Right ventricle myocardium superior (tissue), 1 donor: ENCODE measurements around the gene VDR. TPM values are rescaled to one million over a fixed set of nuclear protein-coding genes. Genes with fewer than 3 reads are reported as not detected.
A peak's percentile ranks its signal among the peaks of the same experiment; 100 is the strongest.

ENCODE experiments used
- ATAC-seq: fragments of 200-7000 bp; cut with Tn5 transposase; one replicate; pipeline ENCODE4 v1.9.1; 2020; ENCODE audit warnings: mild to moderate bottlenecking; ENCODE audit not compliant: poor library complexity
- DNase-seq: peaks from one replicate; pipeline ENCODE4 v3.0.0-alpha.2; 2020
- intact Hi-C: fragments of 100-400 bp; cut with DNase I; formaldehyde crosslinking; loops from one replicate; pipeline ENCODE4 v1.11.2; 2022
- total RNA-seq: library from RNA; stranded (reverse); fragmentation: NEBNext Ultra II Directional; extraction: Animal tissue kit (Norgen Biotek cat#: 25700); gene quantifications from one replicate; pipeline ENCODE4 v1.2.1, GENCODE V29; 2021
- donor health status: DM: no; HTN: yes; CAD: no; lungs with severe emphysema.

VDR gene
- total RNA-seq, 1 donor from 2014 or later, result 0.11 TPM

GRCh38 chr12:47795814-47796411 lies 108.9 kb downstream of the VDR start:
- no peak for DNase-seq
- ATAC-seq, result no peak
- intact Hi-C loops, result loop anchor here (2.0 kb wide), 1 partner anchor 43 kb away; no protein-coding TSS in a partner anchor

GRCh38 chr12:47795121-47795813 lies 109.5 kb downstream of the VDR start:
- no peak for ATAC-seq
- DNase-seq, result no peak
- intact Hi-C loops, result no loop called here

GRCh38 chr12:47794679-47795078 lies 110.1 kb downstream of the VDR start:
- peak; percentile 19 for DNase-seq
- intact Hi-C loops, result no loop called here
- no peak for ATAC-seq

GRCh38 chr12:47793015-47793681 lies 111.6 kb downstream of the VDR start:
- ATAC-seq (no peak), DNase-seq (peak; percentile 41)
- intact Hi-C loops, result no loop called here

- DNase-seq, result peak; percentile 33
- no peak for ATAC-seq
- intact Hi-C loops, result no loop called here
These were observed 112.9 kb downstream of the VDR start for GRCh38 chr12:47791874-47792273.

Other genes with a start within 250 kb of the VDR start
- 22.7 TPM for gene RPAP3, start 199.0 kb downstream of the VDR start, total RNA-seq
- 0.11 TPM for gene ENDOU, start 179.5 kb downstream of the VDR start, total RNA-seq
- gene RAPGEF3, start 146.1 kb downstream of the VDR start, total RNA-seq, result 30.6 TPM
- gene SLC48A1, start 131.8 kb downstream of the VDR start, total RNA-seq, result 26.8 TPM
- 35.9 TPM for gene HDAC7, start 85.1 kb downstream of the VDR start, total RNA-seq
- 42.5 TPM for gene TMEM106C, start 58.6 kb upstream of the VDR start, total RNA-seq
- not detected for gene COL2A1, start 99.5 kb upstream of the VDR start, total RNA-seq
- 5.1 TPM for gene SENP1, start 201.1 kb upstream of the VDR start, total RNA-seq
- 752 TPM for gene PFKM, start 214.4 kb upstream of the VDR start, total RNA-seq